Measurements from ENCODE around the gene SHISA3. TPM values are rescaled to one million over a fixed set of nuclear protein-coding genes. Genes with fewer than 3 reads are reported as not detected.

SHISA3 gene
- total and polyA plus RNA-seq, 2 of the 8 experiments (the other 6 are each of a cell fraction or from before 2014, with no cell fraction given): 2.0 to 9.3 TPM

GRCh38 chr4:42363614-42364013 lies 33.7 kb upstream of the SHISA3 start:
- Histone ChIP-seq H3K79me2 (ENCODE audit: control insufficient read depth in 1 of 2, insufficient read depth in 2 of 2, low read length in 2 of 2) (no peaks in the 10 kb centered on the region), H2BK20ac (ENCODE audit: low read length) (no peak overlapping the region), H3K14ac (ENCODE audit: insufficient read length) (no peak overlapping the region), H3K56ac (replicated peaks; ENCODE audit: insufficient read length, low read depth, low read length) (no peak overlapping the region), H3K27ac (ENCODE audit: low read depth, low read length) (no peak overlapping the region), H3K79me1 (ENCODE audit: low read depth, low read length) (no peaks in the 10 kb centered on the region), H3K9ac (replicated peaks in 1 of 4; ENCODE audit: extremely low read depth in 1 of 4, low read depth in 3 of 4, low read length in 3 of 4) (no peak overlapping the region), H4K5ac (ENCODE audit: insufficient read length, low read depth, low read length) (no peak overlapping the region), H3K4me1 (replicated peaks in 1 of 4; ENCODE audit: control insufficient read depth in 3 of 4, insufficient read depth in 4 of 4, low read length in 3 of 4) (no peaks in the 10 kb centered on the region), H3K4me2 (ENCODE audit: insufficient read depth in 1 of 2, low read depth in 2 of 2, low read length in 2 of 2) (no peak overlapping the region), H3K23ac (ENCODE audit: insufficient read length) (no peak overlapping the region), H3K4me3 (ENCODE audit: extremely low read depth in 1 of 4, insufficient read depth in 2 of 4, low read depth in 3 of 4, low read length in 4 of 4) (no peak overlapping the region), H3K23me2 (ENCODE audit: low read depth, low read length) (peaks cover 2% of the 10 kb centered on the region; the same call in 1 of the 2 replicates), H2AK5ac (ENCODE audit: low read depth, low read length) (no peak overlapping the region), H3K9me3 (ENCODE audit: insufficient read depth in 2 of 2, low read depth in 1 of 2, low read length in 1 of 2) (no peaks in the 10 kb centered on the region), H4K91ac (replicated peaks; ENCODE audit: insufficient read length, low read length) (no peak overlapping the region), H3K18ac (ENCODE audit: extremely low read depth, low read length) (no peak overlapping the region), H4K20me1 (replicated peaks in 1 of 2; ENCODE audit: control insufficient read depth in 1 of 2, insufficient read depth in 2 of 2, low read length in 2 of 2) (no peaks in the 10 kb centered on the region), H2BK5ac (ENCODE audit: low read depth, low read length) (no peak overlapping the region), H3K4ac (replicated peaks; ENCODE audit: insufficient read length, low read depth, low read length) (no peak overlapping the region), H3K36me3 (ENCODE audit: control insufficient read depth in 2 of 4, insufficient read depth in 4 of 4, low read length in 3 of 4) (no peaks in the 10 kb centered on the region), H2BK15ac (ENCODE audit: low read length) (no peak overlapping the region), H4K8ac (ENCODE audit: extremely low read depth, insufficient read depth, low read length) (no peak overlapping the region), H2BK12ac (ENCODE audit: low read depth, low read length) (no peak overlapping the region), H3K27me3 (replicated peaks in 1 of 4; ENCODE audit: control insufficient read depth in 3 of 4, extremely low read depth in 1 of 4, insufficient read depth in 3 of 4, low read length in 3 of 4) (peaks cover 0 to 1% (median 0%) of the 10 kb centered on the region in 4 experiments; a peak in 1 of 7 replicates), H2AFZ (ENCODE audit: low read length) (no peak overlapping the region), H2BK120ac (replicated peaks; ENCODE audit: low read depth, low read length) (no peak overlapping the region)
- WGBS, 2 experiments (ENCODE audit: extremely low coverage in 1 of 2, insufficient coverage in 1 of 2, insufficient read length in 1 of 2, insufficient replicate concordance in 2 of 2, low coverage in 1 of 2, low lambda C conversion rate in 2 of 2, missing lambda C conversion rate in 1 of 2): 91% methylated on average over 3 of the region's 3 CpGs; no CpG with 5 or more reads in 1 of the 2 experiments
- CTCF ChIA-PET (ENCODE audit: partially characterized antibody): no interaction called here
- POLR2A ChIA-PET (ENCODE audit: partially characterized antibody): no interaction called here
- DNase-seq (ENCODE audit: low read depth in 1 of 2, low spot score in 2 of 2) (no peak), FAIRE-seq (no peak)
- TF ChIP-seq RFX5 (IDR thresholded peaks at IDR 0.05; ENCODE audit: borderline replicate concordance, low read depth, low read length) (no peak), GABPA (IDR thresholded peaks at IDR 0.05; ENCODE audit: borderline replicate concordance, insufficient read depth, low read length) (no peak), SAP30 (IDR thresholded peaks at IDR 0.05; ENCODE audit: insufficient read depth, insufficient replicate concordance, low read length) (no peak), TBP (IDR thresholded peaks at IDR 0.05; ENCODE audit: low read depth, low read length) (no peak), ATF2 (IDR thresholded peaks at IDR 0.05; ENCODE audit: low read length) (no peak), CBX8 (IDR thresholded peaks at IDR 0.05; ENCODE audit: borderline replicate concordance, low read depth, low read length) (no peak), KDM4A (IDR thresholded peaks at IDR 0.05; ENCODE audit: low read depth, low read length, severe bottlenecking) (no peak), TCF12 (IDR thresholded peaks at IDR 0.05; ENCODE audit: low read depth, low read length) (no peak), TEAD4 (IDR thresholded peaks at IDR 0.05; ENCODE audit: low read depth, low read length) (no peak), TAF7 (optimal IDR thresholded peaks at IDR 0.05; ENCODE audit: borderline replicate concordance, low read depth, low read length) (no peak)
- TF ChIP-seq, protein P1, sequence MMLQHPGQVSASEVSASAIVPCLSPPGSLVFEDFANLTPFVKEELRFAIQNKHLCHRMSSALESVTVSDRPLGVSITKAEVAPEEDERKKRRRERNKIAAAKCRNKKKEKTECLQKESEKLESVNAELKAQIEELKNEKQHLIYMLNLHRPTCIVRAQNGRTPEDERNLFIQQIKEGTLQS (IDR thresholded peaks at IDR 0.05; ENCODE audit: insufficient read depth, low read depth, low read length): no peak
